Epidermal melanocyte (primary cell): ENCODE data around the gene PCDHGA5.
"Not testable (repeated sequence)": the region's sequence is repeated elsewhere in the genome, so short reads cannot be mapped to it uniquely, and the experiment has no call there.

Experiments used
- DNase-seq: peaks from one replicate; pipeline ENCODE4 v3.0.0; 2011; ENCODE audit warnings: low spot score; ENCODE audit not compliant: insufficient read length

PCDHGA5 gene

DNA sequence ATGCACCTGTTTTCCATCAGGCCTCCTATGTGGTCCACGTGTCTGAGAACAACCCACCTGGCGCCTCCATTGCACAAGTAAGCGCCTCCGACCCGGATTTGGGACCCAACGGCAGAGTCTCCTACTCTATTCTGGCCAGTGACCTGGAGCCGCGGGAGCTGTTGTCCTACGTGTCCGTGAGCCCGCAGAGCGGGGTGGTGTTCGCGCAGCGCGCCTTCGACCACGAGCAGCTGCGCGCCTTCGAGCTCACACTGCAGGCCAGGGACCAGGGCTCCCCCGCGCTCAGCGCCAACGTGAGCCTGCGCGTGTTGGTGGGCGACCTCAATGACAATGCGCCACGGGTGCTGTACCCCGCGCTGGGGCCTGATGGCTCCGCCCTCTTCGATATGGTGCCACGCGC, 12.4 kb upstream of the PCDHGA5 start:
- DNase-seq, result no peak

- no peak for DNase-seq
Observed at GRCh38 chr5:141354900-141355469, 9.0 kb upstream of the PCDHGA5 start, which contains the start of gene PCDHGA4. TSS of gene PCDHGA4 (plus strand) at chr5:141355021. CDS start at chr5:141355108, 87 bp downstream.

DNA sequence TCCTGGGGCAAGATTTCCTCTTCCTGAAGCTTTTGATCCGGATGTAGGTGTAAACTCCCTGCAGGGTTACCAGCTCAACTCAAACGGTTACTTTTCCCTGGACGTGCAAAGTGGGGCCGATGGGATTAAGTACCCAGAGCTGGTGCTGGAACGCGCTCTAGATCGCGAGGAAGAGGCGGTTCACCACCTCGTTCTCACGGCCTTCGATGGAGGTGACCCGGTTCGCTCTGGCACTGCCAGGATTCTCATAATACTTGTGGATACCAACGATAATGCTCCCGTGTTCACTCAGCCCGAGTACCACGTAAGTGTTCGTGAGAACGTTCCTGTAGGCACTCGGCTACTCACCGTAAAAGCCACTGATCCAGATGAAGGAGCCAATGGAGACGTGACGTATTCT, 8.3 kb upstream of the PCDHGA5 start:
- no peak for DNase-seq

GRCh38 chr5:141356133-141356532, 7.8 kb upstream of the PCDHGA5 start:
- DNase-seq, result no peak

DNA sequence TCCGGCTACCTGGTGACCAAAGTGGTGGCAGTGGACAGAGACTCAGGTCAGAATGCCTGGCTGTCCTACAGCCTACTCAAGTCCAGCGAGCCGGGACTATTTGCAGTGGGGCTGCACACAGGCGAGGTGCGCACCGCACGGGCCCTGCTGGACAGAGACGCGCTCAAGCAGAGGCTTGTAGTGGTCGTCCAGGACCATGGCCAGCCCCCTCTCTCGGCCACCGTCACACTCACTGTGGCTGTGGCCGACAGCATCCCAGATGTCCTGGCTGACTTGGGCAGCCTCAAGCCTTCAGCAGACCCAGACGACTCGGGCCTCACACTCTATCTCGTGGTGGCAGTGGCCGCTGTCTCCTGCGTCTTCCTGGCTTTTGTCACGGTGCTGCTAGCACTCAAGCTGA, 7.0 kb upstream of the PCDHGA5 start:
- DNase-seq, result no peak

GRCh38 chr5:141359790-141360426, 4.1 kb upstream of the PCDHGA5 start, which contains the start of gene PCDHGB2:
TSS of gene PCDHGB2 (plus strand) at chr5:141359994. CDS start at chr5:141360136, 142 bp downstream.
- no peak for DNase-seq

DNA sequence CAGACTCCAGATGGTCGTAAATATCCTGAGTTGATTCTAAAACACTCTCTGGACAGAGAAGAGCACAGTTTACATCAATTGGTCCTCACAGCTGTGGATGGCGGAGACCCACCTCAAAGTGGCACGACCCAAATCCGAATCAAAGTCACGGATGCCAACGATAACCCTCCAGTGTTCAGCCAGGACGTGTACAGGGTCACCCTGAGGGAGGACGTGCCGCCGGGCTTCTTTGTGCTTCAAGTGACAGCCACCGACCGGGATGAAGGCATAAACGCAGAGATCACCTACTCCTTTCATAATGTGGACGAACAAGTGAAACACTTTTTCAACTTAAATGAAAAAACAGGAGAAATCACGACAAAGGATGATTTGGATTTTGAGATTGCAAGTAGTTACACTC, 3.3 kb upstream of the PCDHGA5 start:
- no peak for DNase-seq

GRCh38 chr5:141362719-141363118, 1.2 kb upstream of the PCDHGA5 start:
- no peak for DNase-seq

DNA sequence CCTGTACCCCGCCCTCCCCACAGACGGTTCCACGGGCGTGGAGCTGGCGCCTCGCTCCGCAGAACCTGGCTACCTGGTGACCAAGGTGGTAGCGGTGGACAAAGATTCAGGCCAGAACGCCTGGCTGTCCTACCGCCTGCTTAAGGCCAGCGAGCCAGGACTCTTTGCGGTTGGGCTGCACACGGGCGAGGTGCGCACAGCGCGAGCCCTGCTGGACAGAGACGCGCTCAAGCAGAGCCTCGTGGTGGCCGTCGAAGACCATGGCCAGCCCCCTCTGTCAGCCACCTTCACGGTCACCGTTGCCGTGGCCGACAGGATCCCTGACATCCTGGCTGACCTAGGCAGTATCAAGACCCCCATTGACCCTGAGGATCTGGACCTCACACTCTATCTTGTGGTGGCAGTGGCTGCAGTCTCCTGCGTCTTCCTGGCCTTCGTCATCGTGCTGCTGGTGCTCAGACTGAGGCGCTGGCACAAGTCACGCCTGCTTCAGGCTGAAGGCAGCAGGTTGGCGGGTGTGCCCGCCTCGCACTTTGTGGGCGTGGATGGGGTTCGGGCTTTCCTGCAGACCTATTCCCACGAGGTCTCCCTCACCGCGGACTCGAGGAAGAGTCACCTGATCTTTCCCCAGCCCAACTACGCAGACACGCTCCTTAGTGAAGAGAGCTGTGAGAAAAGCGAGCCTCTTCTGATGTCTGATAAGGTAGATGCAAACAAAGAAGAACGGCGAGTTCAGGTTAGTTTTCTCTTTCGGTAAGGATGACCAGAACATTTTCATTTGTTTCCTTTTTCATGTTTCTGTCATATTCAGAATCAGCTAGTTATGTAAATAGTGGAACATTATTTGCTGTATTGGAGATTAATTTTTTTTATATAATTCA, 2.3 kb downstream of the PCDHGA5 start:
- DNase-seq, result no peak

- DNase-seq, result no peak
Observed at GRCh38 chr5:141369994-141370848, 6.3 kb downstream of the PCDHGA5 start, which contains the start of gene PCDHGB3. TSS of gene PCDHGB3 (plus strand) at chr5:141370242. CDS start at chr5:141370395, 153 bp downstream.

GRCh38 chr5:141371572-141372475, 7.9 kb downstream of the PCDHGA5 start:
- no peak for DNase-seq

GRCh38 chr5:141373673-141374317, 9.8 kb downstream of the PCDHGA5 start, which contains the start of gene PCDHGA6:
TSS of gene PCDHGA6 (plus strand) at chr5:141373891. CDS start at chr5:141374084, 193 bp downstream.
- no peak for DNase-seq

DNA sequence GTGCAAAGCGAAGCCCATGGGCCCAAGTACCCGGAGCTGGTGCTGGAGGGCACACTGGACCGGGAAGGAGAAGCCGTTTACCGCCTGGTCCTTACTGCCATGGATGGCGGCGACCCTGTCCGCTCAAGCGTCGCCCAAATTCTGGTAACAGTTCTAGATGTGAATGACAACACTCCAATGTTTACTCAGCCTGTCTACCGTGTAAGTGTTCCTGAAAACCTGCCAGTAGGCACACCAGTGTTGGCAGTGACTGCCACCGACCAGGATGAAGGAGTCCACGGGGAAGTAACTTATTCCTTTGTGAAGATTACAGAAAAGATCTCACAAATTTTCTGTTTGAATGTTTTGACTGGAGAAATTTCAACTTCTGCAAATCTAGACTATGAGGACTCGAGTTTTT, 10.7 kb downstream of the PCDHGA5 start:
- DNase-seq, result no peak

GRCh38 chr5:141375444-141376155, 11.6 kb downstream of the PCDHGA5 start:
- not testable (repeated sequence) for DNase-seq

DNA sequence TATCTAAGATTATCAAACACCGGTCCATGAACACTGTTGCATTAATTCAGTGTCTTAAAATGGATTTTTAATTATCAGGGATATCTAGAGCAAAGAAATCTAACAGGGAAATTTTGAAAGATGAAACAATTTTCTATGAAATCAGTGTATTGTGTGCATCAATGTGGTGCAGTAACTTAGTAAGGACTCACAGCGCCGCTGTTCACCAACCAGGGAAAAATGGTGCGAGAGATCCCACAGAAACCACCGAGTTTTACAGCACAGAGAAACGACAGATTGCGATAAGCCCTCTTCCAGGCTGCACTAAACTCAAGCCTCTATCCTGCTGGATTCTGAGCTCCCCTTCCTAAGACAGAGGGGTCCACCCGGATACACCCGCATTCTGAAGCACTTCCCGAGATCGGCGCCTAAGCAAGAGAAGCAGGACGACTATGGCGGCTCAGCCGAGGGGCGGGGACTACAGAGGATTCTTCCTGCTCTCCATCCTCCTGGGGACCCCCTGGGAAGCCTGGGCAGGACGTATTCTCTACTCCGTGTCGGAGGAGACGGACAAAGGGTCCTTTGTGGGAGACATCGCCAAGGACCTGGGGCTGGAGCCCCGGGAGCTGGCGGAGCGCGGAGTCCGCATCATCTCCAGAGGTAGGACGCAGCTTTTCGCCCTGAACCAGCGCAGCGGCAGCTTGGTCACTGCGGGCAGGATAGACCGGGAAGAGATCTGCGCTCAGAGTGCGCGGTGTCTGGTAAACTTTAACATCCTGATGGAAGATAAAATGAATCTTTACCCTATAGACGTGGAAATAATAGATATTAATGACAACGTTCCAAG, 18.7 kb downstream of the PCDHGA5 start, which contains the start of gene PCDHGA7:
TSS of gene PCDHGA7 (plus strand) at position 274 of the 826 bp plus-strand sequence. CDS start at position 432, 158 bp downstream.
- DNase-seq, result no peak

GRCh38 chr5:141383345-141383744, 19.4 kb downstream of the PCDHGA5 start:
- no peak for DNase-seq

- DNase-seq, result no peak
Observed at GRCh38 chr5:141384471-141385267, 20.7 kb downstream of the PCDHGA5 start.
